HCT116 (cell line): ENCODE results near the gene BCAN. TPM values are rescaled to one million over a fixed set of nuclear protein-coding genes. Genes with fewer than 3 reads are reported as not detected.

Experiments
- ATAC-seq: fragments of 200-7000 bp; cut with Tn5 transposase; 2 replicates; pipeline ENCODE4 v1.9.1; 2020; ENCODE audit warnings: mild to moderate bottlenecking, moderate library complexity
- BruUV-seq: library from RNA; stranded (reverse); fragments of 400-500 nt; replicated peaks from 2 replicates; lab custom pipeline; 2021; lab: Mats Ljungman, UMichigan
- CTCF ChIA-PET: fragments of 300-600 bp; sonication (Branson Sonifier 250); formaldehyde crosslinking; loops from one replicate; lab custom pipeline; 2021; ENCODE audit warnings: antibody characterized with exemption; lab: Charles Lee
- POLR2A ChIA-PET: fragments of 300-600, 350-600 bp; sonication (Branson Sonifier 250); formaldehyde crosslinking; loops from one replicate; lab custom pipeline; 2021; ENCODE audit warnings: antibody characterized with exemption; lab: Charles Lee
- RAD21 ChIA-PET, 2 experiments: fragments of 300-600 bp; sonication (Branson Sonifier 250); formaldehyde crosslinking; loops; one replicate each; lab custom pipeline; 2023; ENCODE audit warnings: low total read pairs in 2 of 2; ENCODE audit not compliant: uncharacterized antibody in 2 of 2, unreplicated experiment in 2 of 2, low non-redundant PET in 1 of 2; lab: Charles Lee
- DNase-seq: peaks from one replicate; pipeline ENCODE4 v3.0.0-alpha.2; 2010; ENCODE audit warnings: low read depth, low spot score
- H2AFZ ChIP-seq: fragments of 200-600 bp; shearing (Covaris generic), sonication (generic); 2 replicates; pipeline ENCODE4 v1.6.1; 2017; ENCODE audit warnings: low read depth, mixed run types, mixed read lengths, antibody characterized with exemption, low read length; ENCODE audit not compliant: poor library complexity, severe bottlenecking
- H3K27ac ChIP-seq: 2 replicates; pipeline ENCODE4 v1.5.1; 2012; ENCODE audit warnings: low read depth, low read length
- H3K27me3 ChIP-seq: fragments of 200-600 bp; sonication (generic); 2 replicates; pipeline ENCODE4 v1.6.1; 2016; ENCODE audit warnings: mixed run types, low read length, mixed read lengths; ENCODE audit not compliant: insufficient read depth
- H3K36me3 ChIP-seq, 2 experiments: fragments of 200-500 bp in 1 of 2; fragments of 200-600 bp in 1 of 2; sonication (Bioruptor generic) in 1 of 2; sonication (generic) in 1 of 2; 2 replicates each; pipeline versions ENCODE4 v1.5.1 to v1.6.1; 2014 to 2016; ENCODE audit warnings: low read length in 2 of 2, inconsistent platforms in 1 of 2, mixed read lengths in 1 of 2, mixed run types in 1 of 2; ENCODE audit not compliant: insufficient read depth in 2 of 2, control insufficient read depth in 1 of 2
- H3K4me1 ChIP-seq, 2 experiments: fragments of 200-600 bp in 1 of 2; sonication (generic) in 1 of 2; 2 replicates each; pipeline versions ENCODE4 v1.5.1 to v1.6.1; 2012 to 2017; ENCODE audit warnings: low read length in 2 of 2, inconsistent platforms in 1 of 2, mild to moderate bottlenecking in 1 of 2, mixed read lengths in 1 of 2, mixed run types in 1 of 2, moderate library complexity in 1 of 2; ENCODE audit not compliant: insufficient read depth in 2 of 2, control insufficient read depth in 1 of 2
- H3K4me2 ChIP-seq: fragments of 200-600 bp; sonication (generic); 2 replicates; pipeline ENCODE4 v1.6.1; 2017; ENCODE audit warnings: mixed run types, low read length, mixed read lengths
- H3K4me3 ChIP-seq, 2 experiments: fragments of 200-600 bp in 1 of 2; sonication (generic) in 1 of 2; replicated peaks in 1 of 2; 2 replicates each; pipeline ENCODE4 v1.5.1; 2011 to 2016; ENCODE audit warnings: low read length in 2 of 2, control low read depth in 1 of 2, low read depth in 1 of 2, mild to moderate bottlenecking in 1 of 2, mixed read lengths in 1 of 2, mixed run types in 1 of 2
- H3K79me2 ChIP-seq: fragments of 200-600 bp; sonication (generic); 2 replicates; pipeline ENCODE4 v1.6.1; 2017; ENCODE audit warnings: mild to moderate bottlenecking, mixed run types, low read length, moderate library complexity, mixed read lengths; ENCODE audit not compliant: insufficient read depth
- H3K9ac ChIP-seq: fragments of 200-600 bp; sonication (generic); 2 replicates; pipeline ENCODE4 v1.6.1; 2016; ENCODE audit warnings: low read length, mixed read lengths
- H3K9me2 ChIP-seq: fragments of 200-600 bp; sonication (generic), shearing (Covaris generic); 2 replicates; pipeline ENCODE4 v1.6.1; 2017; ENCODE audit warnings: mixed run types, mild to moderate bottlenecking, moderate library complexity; ENCODE audit not compliant: insufficient read depth
- H3K9me3 ChIP-seq, 2 experiments: fragments of 200-500 bp in 1 of 2; fragments of 200-600 bp in 1 of 2; sonication (Bioruptor generic) in 1 of 2; sonication (generic) in 1 of 2; 2 replicates each; pipeline ENCODE4 v1.6.1; 2014 to 2017; ENCODE audit warnings: low read length in 2 of 2, mixed read lengths in 2 of 2, inconsistent platforms in 1 of 2, low read depth in 1 of 2, mild to moderate bottlenecking in 1 of 2, mixed run types in 1 of 2, moderate library complexity in 1 of 2; ENCODE audit not compliant: control insufficient read depth in 1 of 2, insufficient read depth in 1 of 2
- H4K20me1 ChIP-seq: fragments of 200-600 bp; sonication (generic), shearing (Covaris generic); 2 replicates; pipeline ENCODE4 v1.6.1; 2017; ENCODE audit warnings: mixed run types, mild to moderate bottlenecking, moderate library complexity; ENCODE audit not compliant: insufficient read depth
- ATF3 ChIP-seq: IDR thresholded peaks from 2 replicates; pipeline ENCODE4 v1.6.1; 2012
- CBX3 ChIP-seq: IDR thresholded peaks from 2 replicates; pipeline ENCODE4 v1.6.1; 2012; ENCODE audit warnings: low read depth
- CTCF ChIP-seq, 3 experiments: fragments of 200-600 bp in 1 of 3; sonication (generic) in 1 of 3; IDR thresholded peaks in 2 of 3; conservative IDR thresholded peaks in 1 of 3; 2 replicates each; pipeline ENCODE4 v1.5.1; 2012 to 2017; ENCODE audit warnings: low read depth in 2 of 3, low read length in 2 of 3, antibody characterized with exemption in 1 of 3, borderline replicate concordance in 1 of 3, control low read depth in 1 of 3, mild to moderate bottlenecking in 1 of 3, mixed read lengths in 1 of 3, mixed run types in 1 of 3, moderate library complexity in 1 of 3; ENCODE audit not compliant: insufficient read depth in 1 of 3
- ELF1 ChIP-seq: IDR thresholded peaks from 2 replicates; pipeline ENCODE4 v1.6.1; 2012; ENCODE audit warnings: low read depth, borderline replicate concordance
- EZH2phosphoT487 ChIP-seq: fragments of 200-600 bp; IDR thresholded peaks from 2 replicates; pipeline ENCODE4 v1.6.1; 2018; ENCODE audit warnings: antibody characterized with exemption, borderline replicate concordance
- MAX ChIP-seq: IDR thresholded peaks from 2 replicates; pipeline ENCODE4 v1.6.1; 2012
- POLR2A ChIP-seq: IDR thresholded peaks from 2 replicates; pipeline ENCODE4 v1.7.0; 2011; ENCODE audit warnings: borderline replicate concordance; ENCODE audit not compliant: insufficient read depth, insufficient read length; ENCODE audit errors: extremely low read depth
- POLR2AphosphoS5 ChIP-seq: IDR thresholded peaks from 2 replicates; pipeline ENCODE4 v1.6.1; 2011; ENCODE audit warnings: mild to moderate bottlenecking, low read depth, low read length, moderate library complexity
- RAD21 ChIP-seq: IDR thresholded peaks from 2 replicates; pipeline ENCODE4 v1.6.1; 2012; ENCODE audit warnings: low read depth, mild to moderate bottlenecking
- SIN3A ChIP-seq: IDR thresholded peaks from 2 replicates; pipeline ENCODE4 v1.6.1; 2012; ENCODE audit warnings: low read depth
- TCF7L2 ChIP-seq: IDR thresholded peaks from 2 replicates; pipeline ENCODE4 v1.7.0; 2011; ENCODE audit warnings: borderline replicate concordance, inconsistent platforms; ENCODE audit not compliant: insufficient read depth, insufficient read length; ENCODE audit errors: extremely low read depth
- YY1 ChIP-seq: IDR thresholded peaks from 2 replicates; pipeline ENCODE4 v1.6.1; 2011; ENCODE audit warnings: low read length, low read depth, moderate library complexity, mild to moderate bottlenecking; ENCODE audit not compliant: insufficient replicate concordance; ENCODE audit errors: extremely low read depth
- intact Hi-C: fragments of 100-400 bp; cut with micrococcal nuclease; formaldehyde crosslinking; loops from 2 replicates; pipeline ENCODE4 v1.10.0; 2022
- total RNA-seq: library from RNA; stranded (reverse); gene quantifications from one replicate; pipeline ENCODE4 v1.2.1, GENCODE V29; 2021; ENCODE audit not compliant: unreplicated experiment

BCAN gene
- total RNA-seq, 1 experiment from 2014 or later = not detected

- no peaks in the 10 kb centered on the region for H3K27me3 ChIP-seq
- no peaks in the 10 kb centered on the region for H3K9me3 ChIP-seq
- DNase-seq (peak; percentile 81), ATAC-seq (peak; percentile 77)
- intact Hi-C loops = loop anchor here (1.0 to 5.0 kb wide), 6 partner anchors 17 to 238 kb away; partner anchors contain the start of genes NTRK1 and PRCC
- peak overlapping the region; percentile 88 for H2AFZ ChIP-seq
- H3K27ac ChIP-seq = peak overlapping the region; percentile 49
- H3K36me3 ChIP-seq = no peaks in the 10 kb centered on the region
- ChIA-PET RAD21 (interaction anchor here (0.6 to 4.0 kb wide), 25 partner anchors 15 to 239 kb away, joined by 3 to 67 read pairs (median 5); partner anchors contain the start of genes CRABP2 (in 2 of the 2), ISG20L2 (in 2 of the 2), METTL25B (in 2 of the 2) and NTRK1 (in 2 of the 2)), POLR2A (interaction anchor here (0.9 to 5.0 kb wide), 15 partner anchors 10 to 201 kb away, joined by 3 to 87 read pairs (median 4); partner anchors contain the start of genes CRABP2, ISG20L2, METTL25B and MRPL24), CTCF (interaction anchor here (0.5 to 10.0 kb wide), 41 partner anchors 9 to 319 kb away, joined by 3 to 508 read pairs (median 5); partner anchors contain the start of genes CRABP2, HDGF, INSRR and ISG20L2)
- H3K4me3 ChIP-seq = peak overlapping the region; percentile 41 to 55
- TF ChIP-seq CTCF (IDR thresholded peaks at IDR 0.05 in 2 of 3, conservative IDR thresholded peaks at IDR 0.05 in 1 of 3; ENCODE audit: borderline replicate concordance in 1 of 3, insufficient read depth in 1 of 3, low read depth in 2 of 3, low read length in 2 of 3) = peak in 2 of 3 experiments; percentile 69 to 87; a peak in 4 of 6 replicates
- TF ChIP-seq POLR2AphosphoS5 = peak; percentile 57; the same call in 1 of the 2 replicates
- TF ChIP-seq ELF1 = no peak
- TF ChIP-seq ATF3 = no peak
- no peak for TF ChIP-seq MAX
- TF ChIP-seq CBX3 = no peak
- TF ChIP-seq SIN3A = no peak
- no peak for TF ChIP-seq RAD21
- TF ChIP-seq EZH2phosphoT487 = no peak
- TF ChIP-seq TCF7L2 = peak; percentile 55
- TF ChIP-seq POLR2A = no peak
- TF ChIP-seq YY1 = peak; percentile 48
- BruUV-seq = no TSS peak
- no peaks in the 10 kb centered on the region for H3K79me2 ChIP-seq
- no peaks in the 10 kb centered on the region for H3K9me2 ChIP-seq
- H4K20me1 ChIP-seq = no peaks in the 10 kb centered on the region
- peaks cover 70 to 90% of the 10 kb centered on the region in 2 experiments for H3K4me1 ChIP-seq
- peak overlapping the region; percentile 50 for H3K9ac ChIP-seq
- peak overlapping the region; percentile 84 for H3K4me2 ChIP-seq
These were observed 47.4 kb downstream of the BCAN start for GRCh38 chr1:156689035-156689952.
